ENCODE measurements around the gene TM4SF4.

DNA sequence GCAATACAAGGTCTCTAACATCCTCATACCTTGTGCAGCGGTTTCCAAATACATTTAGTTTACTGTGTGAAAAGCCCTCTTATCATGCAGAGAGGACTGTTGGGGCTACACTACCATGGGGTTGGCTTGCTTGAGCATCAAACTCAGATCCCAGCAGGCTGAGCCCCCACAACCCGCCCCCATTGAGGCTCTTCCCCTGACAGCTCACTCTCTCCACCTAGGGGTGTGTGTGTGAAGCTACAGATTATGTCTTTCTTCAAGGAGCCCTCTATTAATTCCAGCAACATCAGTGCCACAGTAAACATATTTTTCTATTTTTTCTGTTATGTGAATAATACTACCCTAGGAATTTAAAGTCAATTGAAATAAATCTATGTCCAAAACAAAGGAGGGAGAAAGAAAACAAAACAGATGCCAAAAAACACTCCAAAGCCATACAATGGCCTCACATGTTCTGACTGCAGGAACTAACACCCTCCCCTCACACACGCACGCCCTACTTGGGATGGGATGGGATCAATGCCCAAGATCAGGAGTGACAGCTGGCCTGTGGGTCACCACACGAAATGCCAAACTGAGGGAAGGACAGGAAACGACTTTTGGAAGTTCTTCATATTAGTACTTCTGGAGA is 14.7 kb downstream of the TM4SF4 start:
- no peak for TF ChIP-seq POLR2A (IDR thresholded peaks at IDR 0.05)
- TF ChIP-seq, protein P1, sequence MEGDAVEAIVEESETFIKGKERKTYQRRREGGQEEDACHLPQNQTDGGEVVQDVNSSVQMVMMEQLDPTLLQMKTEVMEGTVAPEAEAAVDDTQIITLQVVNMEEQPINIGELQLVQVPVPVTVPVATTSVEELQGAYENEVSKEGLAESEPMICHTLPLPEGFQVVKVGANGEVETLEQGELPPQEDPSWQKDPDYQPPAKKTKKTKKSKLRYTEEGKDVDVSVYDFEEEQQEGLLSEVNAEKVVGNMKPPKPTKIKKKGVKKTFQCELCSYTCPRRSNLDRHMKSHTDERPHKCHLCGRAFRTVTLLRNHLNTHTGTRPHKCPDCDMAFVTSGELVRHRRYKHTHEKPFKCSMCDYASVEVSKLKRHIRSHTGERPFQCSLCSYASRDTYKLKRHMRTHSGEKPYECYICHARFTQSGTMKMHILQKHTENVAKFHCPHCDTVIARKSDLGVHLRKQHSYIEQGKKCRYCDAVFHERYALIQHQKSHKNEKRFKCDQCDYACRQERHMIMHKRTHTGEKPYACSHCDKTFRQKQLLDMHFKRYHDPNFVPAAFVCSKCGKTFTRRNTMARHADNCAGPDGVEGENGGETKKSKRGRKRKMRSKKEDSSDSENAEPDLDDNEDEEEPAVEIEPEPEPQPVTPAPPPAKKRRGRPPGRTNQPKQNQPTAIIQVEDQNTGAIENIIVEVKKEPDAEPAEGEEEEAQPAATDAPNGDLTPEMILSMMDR (IDR thresholded peaks at IDR 0.05) = peak in 2 of 4 experiments; percentile 9 to 20
